Renal cortical epithelial cell (primary cell): ENCODE data around the gene MLLT1. TPM values are rescaled to one million over a fixed set of nuclear protein-coding genes. Genes with fewer than 3 reads are reported as not detected.

Experiments used
- DNase-seq: peaks from one replicate; pipeline ENCODE4 v3.0.0-alpha.2; 2011; ENCODE audit warnings: low read depth
- total RNA-seq: library from RNA; depleted of rRNA; stranded (reverse); fragments of >200 nt; gene quantifications from 2 replicates; pipeline ENCODE4 v1.2.3, GENCODE V29; 2014

The MLLT1 gene
- total RNA-seq, 1 donor from 2014 or later, result 5.4 TPM

DNA sequence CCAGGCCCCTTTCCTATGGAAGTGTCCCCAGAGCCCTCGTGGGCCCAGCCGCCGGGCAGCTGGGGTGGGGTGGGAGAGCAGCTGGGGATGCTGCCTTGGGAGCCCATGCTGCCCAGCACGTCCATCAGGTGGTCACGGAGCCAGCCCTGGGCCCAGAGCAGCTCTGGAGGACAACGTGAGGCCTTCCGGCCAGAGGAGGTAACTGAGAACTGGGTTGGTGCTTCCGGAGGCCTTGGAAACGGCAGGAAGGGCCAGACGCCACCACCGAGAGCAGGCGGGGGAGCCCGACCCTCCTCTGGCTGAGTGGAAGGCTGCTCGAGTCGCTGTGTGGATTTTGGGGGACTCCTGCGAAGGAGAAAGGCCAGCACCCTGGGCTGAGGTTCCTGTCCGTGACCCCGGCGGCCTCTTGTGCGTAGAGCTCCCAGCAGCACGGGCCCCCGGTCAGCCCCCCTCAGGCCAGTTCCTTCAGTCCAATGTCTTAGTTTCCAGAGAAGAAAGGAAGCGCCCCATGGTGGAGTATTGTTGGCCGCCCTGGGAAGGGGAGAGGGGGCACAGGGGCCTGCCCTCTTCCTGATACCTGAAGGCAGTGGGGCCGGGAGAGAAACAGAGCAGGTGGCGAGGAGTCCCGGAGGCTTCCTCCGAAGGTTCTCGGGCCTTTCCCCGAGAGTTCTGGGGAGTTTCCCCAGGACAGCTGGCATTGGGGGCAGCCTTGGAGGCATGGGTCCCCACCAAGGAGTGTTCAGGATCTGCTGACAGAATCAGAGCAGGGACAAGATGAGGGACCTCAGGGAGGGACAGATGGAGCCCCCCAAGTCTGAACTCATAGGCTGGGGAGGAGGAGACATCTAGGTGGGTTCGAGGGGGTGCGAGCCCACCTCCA is 68.8 kb downstream of the MLLT1 start:
- no peak for DNase-seq

DNA sequence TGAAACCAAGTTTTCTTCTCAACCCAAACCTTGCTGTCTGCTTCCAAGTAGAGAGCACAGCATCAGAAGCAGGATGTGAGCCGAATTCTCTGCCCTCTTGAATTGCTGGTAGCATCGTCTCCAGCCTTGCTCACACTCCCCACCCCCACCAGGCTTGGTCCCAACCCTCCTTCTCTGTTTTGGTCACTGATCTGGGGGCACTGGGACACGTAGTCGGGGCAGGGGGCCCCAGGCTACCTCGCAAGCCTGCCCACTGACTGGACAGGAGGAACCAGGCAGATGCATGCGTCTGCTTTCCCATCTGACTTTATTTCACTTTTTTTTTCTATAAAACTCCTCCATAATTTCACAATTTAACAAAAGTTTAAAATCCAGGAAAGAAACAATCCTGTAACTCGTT is 69.7 kb downstream of the MLLT1 start:
- no peak for DNase-seq

DNA sequence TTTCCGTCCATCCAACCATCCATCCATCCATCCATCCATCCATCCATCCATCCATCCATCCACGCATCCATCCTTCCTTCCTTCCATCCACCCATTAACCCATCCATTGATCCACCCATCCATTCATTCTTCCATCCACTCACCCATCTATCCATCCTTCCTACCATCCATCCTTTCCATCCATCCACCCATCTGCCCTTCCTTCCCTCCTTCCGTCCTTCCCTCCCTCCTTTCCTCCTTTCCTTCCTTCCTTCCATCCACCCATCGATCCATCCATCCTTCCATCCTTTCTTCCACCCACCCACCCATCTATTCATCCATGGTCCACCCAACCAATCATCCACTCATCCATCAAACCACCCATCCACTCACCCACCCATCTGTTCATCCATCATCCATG is 70.1 kb downstream of the MLLT1 start:
- no peak for DNase-seq

DNA sequence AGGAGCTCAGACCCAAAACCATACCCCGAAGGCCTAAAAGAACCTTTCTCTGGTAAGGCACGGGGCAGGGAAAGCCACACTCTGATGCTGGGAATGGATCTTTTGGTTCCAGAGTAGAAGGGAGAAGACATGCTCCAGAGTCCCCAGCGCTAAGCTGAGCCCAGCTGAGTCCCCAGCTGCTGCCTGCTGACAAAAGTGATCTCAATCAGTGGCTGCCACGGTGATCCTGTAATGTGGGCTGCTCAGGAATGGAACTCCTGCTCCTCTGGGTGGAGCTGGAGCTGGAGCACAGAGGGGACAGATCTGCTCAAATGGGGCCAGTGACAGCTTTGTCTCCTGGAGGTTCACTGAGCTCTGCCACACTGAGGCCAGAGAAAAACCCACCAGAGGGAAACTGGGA is 70.5 kb downstream of the MLLT1 start:
- no peak for DNase-seq

DNA sequence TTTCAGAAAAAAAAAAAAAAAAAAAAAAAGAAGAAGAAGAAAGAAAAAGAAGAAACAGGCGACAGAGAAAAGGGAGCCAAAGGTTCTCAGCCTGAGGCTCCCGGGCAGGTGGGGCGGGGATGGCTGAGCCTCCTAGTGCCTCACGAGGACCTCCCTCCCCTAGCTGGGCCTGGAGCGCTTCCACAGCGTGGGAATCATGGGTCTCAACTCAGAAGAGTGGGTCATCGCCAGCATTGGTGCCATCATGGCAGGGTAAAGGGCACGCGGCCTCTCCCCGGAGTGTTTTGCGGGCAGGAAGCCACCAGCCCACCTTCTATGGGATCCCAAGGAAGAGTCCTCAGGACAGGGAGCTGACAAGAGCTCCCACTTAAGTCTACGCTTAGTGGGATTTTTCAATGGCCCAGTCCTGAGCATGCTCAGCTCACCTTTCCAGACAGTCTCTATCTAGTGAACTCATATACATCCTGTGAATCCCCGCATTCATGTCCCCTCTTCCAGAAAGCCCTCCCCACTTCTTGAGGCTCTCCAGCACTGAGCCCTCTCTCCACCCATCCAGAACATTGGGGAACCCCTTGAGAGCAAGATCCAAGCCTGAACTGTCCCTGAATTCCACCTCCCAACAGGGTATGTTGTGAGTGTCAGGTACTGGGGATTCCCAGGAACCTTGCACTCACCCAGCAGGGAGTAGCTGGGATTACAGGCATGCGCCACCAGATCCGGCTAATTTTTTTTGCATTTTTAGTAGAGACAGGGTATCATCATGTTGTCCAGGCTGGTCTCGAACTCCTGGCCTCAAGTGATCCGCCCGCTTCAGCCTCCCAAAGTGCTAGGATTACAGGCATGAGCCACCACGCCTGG is 74.7 kb downstream of the MLLT1 start:
- DNase-seq, result no peak

DNA sequence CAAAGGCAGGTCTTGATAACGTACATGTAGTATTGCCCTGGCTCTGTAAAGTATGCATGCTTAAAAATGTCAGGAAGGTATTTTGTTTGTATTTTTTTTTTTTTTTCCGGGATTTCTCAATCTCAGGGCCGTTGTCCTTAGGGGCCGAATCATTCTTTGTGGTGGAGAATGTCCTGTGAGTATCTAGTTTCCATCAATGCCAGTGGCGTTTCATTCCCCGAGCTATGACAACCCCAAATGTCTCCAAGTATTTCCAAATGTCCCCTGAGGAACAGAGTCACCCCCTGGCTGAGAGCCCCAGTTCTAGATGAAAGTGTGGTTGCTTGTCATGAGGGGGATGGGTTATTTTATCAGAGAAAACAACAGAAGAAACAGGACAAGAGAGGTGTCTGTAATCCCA is 75.6 kb downstream of the MLLT1 start:
- peak; percentile 52 for DNase-seq

DNA sequence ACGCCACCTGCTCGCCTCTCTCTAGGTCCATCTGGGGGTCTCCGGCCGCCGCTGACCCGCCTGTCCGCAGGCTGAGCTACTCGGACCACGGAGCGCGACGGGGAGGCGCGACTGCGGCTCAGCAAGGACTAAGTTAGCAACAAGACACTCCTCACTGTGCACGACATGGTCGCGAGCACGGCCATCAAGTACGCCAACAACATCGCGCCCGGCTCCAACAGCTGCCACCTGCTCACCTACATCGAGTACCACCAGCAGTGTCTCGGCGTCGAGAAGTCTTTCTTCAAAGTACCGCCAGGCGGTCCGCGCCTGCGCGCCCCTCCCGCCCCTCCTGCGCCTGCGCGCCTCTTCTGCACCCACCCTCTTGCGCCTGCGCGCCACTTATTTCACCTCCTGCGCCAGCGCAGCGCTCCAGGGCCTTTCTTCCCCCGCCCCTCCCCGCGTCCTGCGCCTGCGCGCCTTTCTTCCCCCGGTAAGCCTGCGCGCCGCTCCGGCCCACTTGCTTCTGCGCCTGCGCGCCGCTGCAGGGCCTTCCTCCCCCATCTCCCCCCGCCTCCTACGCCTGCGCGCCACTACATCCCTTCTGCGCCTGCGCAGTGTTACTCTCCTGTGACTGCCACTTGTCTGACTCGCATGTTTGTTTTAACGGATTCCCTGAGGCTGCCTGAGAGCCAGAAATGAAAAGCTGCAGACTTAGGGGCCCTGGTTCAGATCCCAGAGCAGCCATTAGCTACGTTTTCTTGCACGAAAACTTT is 80.4 kb downstream of the MLLT1 start:
- DNase-seq, result peak; percentile 94

DNA sequence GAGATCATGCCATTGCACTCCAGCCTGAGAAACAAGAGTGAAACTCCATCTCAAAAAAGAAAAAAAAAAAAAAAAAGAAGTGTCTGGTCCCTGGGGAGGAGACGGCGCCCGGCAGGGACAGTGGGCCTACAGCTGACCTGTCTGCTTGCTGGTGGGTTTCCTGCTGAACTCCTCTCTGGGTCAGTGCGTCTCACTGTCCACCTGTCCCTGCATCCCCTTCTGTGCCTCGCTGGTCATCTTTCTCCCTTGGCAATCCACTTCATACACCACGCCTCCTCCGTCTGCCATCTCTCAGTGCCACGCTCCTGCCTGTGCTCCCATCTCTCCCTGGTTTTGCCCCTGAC is 80.9 kb downstream of the MLLT1 start:
- no peak for DNase-seq

DNA sequence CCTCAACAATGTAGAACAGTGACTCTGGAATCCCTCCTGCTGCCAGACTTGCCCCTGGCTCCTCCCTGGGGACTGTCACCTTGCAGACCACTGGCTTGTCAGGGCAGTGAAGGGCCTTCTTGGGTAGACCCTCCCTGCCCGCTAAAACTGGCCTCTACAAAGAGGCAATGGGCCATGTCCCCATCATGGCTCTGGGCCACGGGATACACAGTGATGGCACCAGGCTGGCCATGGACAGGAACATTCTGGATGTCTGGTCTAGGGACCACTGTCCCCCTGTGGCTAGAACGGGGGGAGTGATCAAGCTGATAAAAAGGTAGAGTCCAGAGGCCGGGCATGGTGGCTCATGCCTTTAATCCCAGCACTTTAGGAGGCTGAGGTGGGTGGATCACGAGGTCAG is 83.4 kb downstream of the MLLT1 start:
- DNase-seq, result no peak

DNA sequence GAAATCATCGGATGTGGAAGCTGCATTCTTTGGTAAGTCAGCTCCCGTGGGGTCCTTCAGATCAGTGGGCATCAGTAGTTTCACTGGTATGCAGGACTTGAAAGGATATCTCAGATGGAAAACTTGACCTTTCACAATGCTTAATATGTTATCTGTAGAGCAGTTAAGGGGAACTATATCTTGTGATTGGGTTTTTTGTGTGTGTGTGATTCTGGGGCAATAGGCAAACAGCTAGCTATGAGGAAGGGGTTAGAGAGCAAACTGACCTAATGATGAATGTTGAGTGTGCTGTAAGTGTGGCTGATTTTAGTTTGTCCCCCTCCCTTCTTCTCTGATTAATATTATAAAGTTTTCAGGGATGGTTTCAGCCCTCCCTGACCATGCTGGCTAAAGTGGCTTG is 91.0 kb downstream of the MLLT1 start:
- no peak for DNase-seq

DNA sequence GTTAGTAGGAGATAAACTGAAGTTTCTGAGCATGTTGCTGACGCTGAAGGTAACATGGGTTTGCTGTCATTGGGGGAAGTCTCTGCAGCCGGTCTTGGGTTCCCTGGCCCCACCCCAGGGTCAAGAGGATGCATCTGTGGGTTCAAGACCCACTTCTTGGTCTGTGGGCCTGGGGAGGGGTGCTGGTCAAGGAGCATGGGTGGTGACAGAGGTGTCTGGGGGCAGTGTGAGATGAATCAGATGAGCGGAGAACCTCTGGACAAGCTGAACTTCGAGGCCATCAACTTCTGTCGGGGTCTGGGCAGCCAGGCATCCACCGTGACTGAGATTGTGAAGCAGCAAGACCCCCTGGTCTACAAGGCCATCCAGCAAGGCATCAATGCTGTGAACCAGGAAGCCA is 92.4 kb downstream of the MLLT1 start:
- no peak for DNase-seq

DNA sequence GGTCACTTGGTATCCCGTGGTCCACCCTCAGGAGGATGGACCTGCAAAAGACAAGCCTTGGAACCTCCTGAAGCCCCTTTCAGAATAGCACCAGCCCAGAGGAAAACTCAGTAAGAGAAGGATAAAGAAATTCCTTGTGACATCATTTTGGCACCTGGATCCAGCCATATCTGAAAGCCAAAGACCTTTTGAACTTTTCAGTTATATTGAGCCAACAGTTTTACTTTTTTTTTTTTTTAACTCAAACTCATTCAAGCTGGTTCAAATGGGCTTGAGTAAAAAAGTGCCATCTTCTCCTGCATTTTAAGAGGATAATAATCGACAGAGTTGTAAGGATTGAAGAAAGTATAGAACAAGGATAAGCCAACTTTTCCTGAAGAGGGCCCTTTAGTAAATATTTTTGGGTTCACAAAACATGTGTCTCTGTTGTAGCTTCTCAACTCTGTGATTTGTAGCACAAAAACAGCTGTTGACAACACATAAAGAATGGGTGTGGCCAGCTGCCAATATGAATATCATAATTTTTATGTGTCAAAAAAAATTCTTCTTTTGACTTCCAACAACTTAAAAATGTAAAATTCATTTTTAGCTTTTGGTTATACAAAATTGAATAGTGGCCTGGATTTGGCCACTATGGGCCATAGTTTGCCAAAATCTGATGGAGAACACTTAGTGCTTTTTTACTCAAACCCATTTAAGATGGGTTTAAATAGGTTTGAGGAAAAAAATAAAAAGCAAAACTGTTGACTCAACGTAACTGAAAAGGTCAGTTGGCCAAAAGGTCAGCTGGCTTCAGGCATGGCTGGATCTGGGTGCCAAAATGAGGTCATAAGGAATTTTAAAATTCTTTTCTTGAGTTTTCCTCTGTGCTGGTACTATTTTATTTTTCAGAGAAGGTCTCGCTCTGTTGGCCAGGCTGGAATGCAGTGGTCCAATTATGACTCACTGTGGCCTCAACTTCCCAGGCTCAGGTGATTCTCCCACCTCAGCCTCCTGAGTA is 93.6 kb downstream of the MLLT1 start:
- DNase-seq, result peak; percentile 16

DNA sequence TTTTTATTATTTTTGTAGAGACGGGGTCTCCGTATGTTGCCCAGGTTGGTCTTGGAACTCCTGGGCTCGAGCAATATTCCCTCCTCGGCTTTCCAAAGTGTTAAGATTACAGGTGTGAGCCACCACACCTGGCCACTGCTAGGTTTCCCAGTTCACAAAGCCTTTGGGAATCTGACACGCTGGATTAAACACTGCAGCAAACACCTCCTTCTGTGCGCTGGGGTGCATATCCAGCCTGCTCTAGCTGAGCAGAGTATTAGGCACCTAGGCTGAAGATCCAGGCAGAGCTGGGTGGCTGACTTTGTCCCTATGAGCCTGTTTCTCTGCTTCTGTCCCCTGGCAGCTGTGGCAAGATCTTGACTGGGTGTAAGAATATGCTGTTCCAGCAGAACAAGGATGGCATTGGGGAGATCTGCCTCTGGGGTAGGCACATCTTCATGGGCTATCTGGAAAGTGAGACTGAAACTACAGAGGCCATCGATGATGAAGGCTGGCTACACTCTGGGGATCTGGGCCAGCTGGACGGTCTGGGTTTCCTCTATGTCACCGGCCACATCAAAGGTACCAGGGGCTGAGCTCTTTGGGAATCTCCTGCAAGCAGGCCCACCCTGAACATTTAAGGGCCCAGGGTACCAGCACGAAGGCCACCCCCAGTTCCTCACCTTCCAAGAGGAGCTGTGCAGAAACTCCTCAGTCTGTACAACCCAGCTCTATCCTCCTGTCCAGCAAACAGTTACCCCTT is 94.5 kb downstream of the MLLT1 start:
- DNase-seq, result no peak

DNA sequence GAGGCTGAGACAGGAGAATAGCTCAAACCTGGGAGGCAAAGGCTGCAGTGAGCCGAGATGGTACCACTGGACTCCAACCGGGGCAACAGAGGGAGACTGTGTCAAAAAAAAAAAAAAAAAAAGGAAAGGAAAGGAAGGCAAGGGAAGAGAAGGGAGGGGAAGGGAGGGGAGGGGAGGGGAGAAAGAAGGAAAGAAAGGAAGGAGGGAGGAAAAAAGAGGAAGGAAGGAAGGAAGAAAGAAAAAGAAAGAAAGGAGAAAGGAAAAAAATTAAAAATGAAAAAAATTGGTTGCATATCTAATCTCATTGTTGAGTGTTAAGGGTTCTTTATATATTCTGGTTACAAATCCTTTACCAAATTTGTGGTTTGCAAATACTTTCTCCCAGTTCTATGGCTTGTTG is 98.7 kb downstream of the MLLT1 start:
- DNase-seq, result no peak

DNA sequence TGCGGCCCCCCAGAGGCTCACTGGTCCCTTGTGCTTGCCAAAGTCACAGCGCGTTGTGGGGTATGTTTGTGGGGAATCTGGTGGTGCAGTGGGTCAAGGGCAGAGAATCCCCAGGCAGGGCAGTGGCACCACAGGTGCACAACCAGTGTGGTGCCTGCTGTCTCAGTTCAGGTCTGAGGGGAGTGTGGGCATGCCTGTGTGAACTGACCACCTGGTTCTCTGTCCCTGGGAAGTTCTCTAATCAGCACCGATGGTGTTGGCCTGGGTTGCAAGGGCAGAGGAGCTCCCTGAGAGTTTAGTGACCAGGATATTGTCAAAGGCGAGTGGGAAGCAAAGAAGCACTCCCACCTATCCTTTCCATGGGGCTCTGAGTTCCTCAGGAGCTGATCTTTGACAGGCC is 106.6 kb downstream of the MLLT1 start:
- DNase-seq, result no peak

DNA sequence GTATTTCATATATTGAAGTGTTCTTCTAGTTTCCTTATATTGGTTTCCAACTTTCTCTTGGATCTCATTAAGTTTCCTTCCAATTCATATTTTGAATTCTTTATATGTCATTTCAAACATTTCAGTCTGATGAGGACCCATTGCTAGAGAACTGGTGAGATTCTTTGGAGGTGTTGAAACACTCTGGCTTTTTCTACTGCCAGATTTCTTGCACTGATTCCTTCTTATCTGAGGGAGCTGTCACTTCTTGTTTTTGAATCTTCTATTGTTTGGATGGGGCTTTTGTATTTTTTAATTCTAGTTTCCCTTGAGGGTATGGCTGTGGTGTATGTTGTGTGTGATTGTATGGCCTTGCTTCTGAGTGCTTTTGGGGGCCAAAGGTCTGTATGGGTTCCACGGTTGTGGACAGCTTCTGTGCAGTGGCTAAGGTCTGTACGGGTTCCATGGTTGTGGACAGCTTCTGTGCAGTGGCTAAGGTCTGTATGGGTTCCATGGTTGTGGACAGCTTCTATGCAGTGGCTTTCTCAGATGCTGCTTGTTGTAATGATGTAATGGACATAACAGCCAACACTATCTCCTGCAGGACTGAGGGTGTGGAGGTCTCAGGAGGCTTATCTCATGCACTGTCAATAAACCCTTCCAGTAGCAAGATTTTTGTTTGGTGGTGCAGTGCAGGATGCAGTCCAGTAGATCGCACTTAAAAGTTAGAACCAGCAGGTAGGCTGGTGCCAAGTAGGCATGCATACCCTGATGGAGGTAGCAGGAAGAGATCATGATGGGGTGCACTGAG is 107.5 kb downstream of the MLLT1 start:
- no peak for DNase-seq

DNA sequence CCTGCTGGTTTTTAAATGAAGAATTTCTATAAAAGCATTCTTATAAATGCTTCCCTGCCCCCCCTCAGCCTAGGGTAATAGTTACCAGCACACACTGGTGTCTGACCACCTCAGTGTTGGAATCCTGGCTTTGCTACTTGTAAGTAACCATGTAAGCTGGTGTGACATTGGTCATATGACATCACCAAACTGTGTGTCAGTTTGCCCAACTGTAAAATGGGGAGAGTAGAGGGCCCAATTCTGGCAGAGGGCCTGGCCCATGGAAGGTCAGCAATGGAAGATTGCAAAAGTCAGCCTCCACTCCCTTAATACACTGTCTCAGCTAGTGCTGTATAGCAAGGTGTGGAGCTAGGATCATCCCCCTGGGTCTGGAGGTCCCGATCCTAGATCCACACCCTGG is 112.7 kb downstream of the MLLT1 start:
- no peak for DNase-seq

DNA sequence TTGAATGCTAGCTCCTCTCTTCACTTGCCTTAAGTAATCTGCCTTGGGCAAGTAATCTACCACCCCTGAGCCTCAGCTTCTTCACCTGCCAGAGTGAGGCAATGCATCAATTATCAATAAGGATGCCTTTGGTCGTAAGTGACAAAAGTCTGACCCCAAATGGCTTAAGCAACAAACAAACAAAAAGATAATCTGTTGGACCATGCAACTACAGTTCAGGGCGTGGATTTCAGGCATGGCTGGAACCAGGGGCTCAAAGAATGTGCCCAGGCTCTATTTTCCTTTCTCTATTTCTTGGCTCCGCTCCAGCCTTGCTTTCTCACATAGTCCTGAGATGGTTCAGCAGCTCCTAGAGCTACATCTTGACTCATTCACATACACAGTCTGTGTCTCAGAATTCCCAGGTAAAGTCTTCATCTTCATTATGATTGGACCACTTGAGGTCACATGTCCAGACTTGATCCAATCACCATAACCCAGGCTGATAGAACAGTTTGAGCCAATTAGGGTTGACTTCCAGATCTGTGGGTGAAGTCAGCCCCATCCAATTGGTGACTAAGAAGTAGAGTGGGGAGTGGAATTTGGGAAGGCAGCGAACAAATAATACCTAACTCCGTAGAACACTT is 114.8 kb downstream of the MLLT1 start:
- peak; percentile 13 for DNase-seq

DNA sequence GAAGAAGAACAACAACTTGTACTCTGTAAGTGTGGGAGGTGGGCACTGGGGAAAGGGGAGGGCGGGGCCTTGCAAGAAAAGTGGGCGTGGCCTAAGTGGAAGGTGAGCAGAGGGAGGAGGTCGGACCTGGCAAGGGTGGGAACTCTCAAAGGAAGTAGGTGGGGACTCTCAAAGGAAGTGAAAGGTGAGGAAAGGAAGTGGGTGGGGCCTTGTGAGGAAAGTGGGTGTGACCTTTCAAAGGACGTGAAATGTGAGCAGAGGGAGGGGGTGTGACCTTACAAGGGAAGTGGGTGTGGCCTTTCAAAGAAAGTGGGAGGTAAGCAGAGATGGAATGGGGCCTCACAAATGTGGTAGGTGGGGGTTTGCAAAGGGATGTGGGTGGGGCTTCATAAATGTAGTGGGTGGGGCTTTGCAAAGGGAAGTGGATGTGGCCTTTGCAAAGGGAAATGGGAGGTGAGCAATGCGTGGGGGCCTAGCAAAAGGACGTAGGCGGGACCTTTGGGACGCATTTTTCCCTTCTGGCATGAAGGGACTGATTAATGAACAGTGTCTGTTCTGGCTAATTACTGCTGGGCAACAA is 118.4 kb downstream of the MLLT1 start:
- DNase-seq, result no peak
